Peyer's patch (tissue), 4 donors: ENCODE data around the gene PRKCZ. TPM values are rescaled to one million over a fixed set of nuclear protein-coding genes. Genes with fewer than 3 reads are reported as not detected.

Experiments
- DNase-seq, 3 donors: peaks; one replicate each; pipeline ENCODE4 v3.0.0-alpha.2; 2017 to 2019
- H3K27ac ChIP-seq, 4 donors: fragments of 200-600 bp; sonication (generic); one replicate each; pipeline ENCODE4 v1.5.1; 2016 to 2019
- H3K27me3 ChIP-seq, 2 donors: fragments of 200-600 bp; sonication (generic); one replicate each; pipeline ENCODE4 v1.5.1; 2019
- H3K36me3 ChIP-seq, 3 donors: fragments of 200-600 bp; sonication (generic); one replicate each; pipeline ENCODE4 v1.5.1; 2016 to 2019
- H3K4me1 ChIP-seq, 4 donors: fragments of 200-600 bp; sonication (generic); one replicate each; pipeline ENCODE4 v1.5.1; 2016 to 2019
- H3K4me3 ChIP-seq, 4 donors: fragments of 200-600 bp; sonication (generic); 1 replicate in 3 of 4; 2 replicates in 1 of 4; pipeline ENCODE4 v1.5.1; 2016 to 2019; ENCODE audit warnings: mild to moderate bottlenecking in 1 of 4
- H3K9me3 ChIP-seq, 4 donors: fragments of 200-600 bp; sonication (generic); one replicate each; pipeline ENCODE4 v1.5.1; 2016 to 2019; ENCODE audit warnings: mild to moderate bottlenecking in 1 of 4
- CTCF ChIP-seq, 6 experiments: fragments of 450-650 bp in 4 of 6; fragments of 200-600 bp in 2 of 6; sonication (generic) in 1 of 6; IDR thresholded peaks; one replicate each; pipeline ENCODE4 v1.5.1; 2017 to 2019; ENCODE audit warnings: antibody characterized with exemption in 6 of 6, mild to moderate bottlenecking in 3 of 6, moderate library complexity in 1 of 6
- POLR2A ChIP-seq, 2 donors: fragments of 450-650 bp; IDR thresholded peaks; one replicate each; pipeline ENCODE4 v1.5.1; 2017; ENCODE audit warnings: antibody characterized with exemption in 2 of 2, mild to moderate bottlenecking in 2 of 2, moderate library complexity in 2 of 2
- total RNA-seq, 4 donors: library from RNA; depleted of rRNA; stranded (reverse); fragments of >200 nt; gene quantifications; one replicate each; pipeline ENCODE4 v1.1.0, GENCODE V29; 2016

PRKCZ gene
- total RNA-seq, 4 donors from 2014 or later, result 51.2 to 105 (median 93.6) TPM

- H3K27me3 ChIP-seq, result peaks cover 0 to 29% of the 10 kb centered on the region in 2 donors
- no peak overlapping the region for H3K4me3 ChIP-seq
Measured at GRCh38 chr1:2022063-2022770, 28.0 kb upstream of the PRKCZ start.

GRCh38 chr1:2023187-2023586 lies 27.0 kb upstream of the PRKCZ start:
- Histone ChIP-seq H3K27me3 (peaks cover 0 to 29% of the 10 kb centered on the region in 2 donors), H3K27ac (no peak overlapping the region), H3K4me3 (no peak overlapping the region), H3K4me1 (peaks cover 0 to 21% (median 3%) of the 10 kb centered on the region in 4 donors), H3K9me3 (peaks cover 0 to 3% (median 0%) of the 10 kb centered on the region in 4 donors), H3K36me3 (no peaks in the 10 kb centered on the region)
- no peak for TF ChIP-seq POLR2A (IDR thresholded peaks at IDR 0.05)
- DNase-seq, result no peak

More at GRCh38 chr1:2022063-2022770, 28.0 kb upstream of the PRKCZ start:
- Histone ChIP-seq H3K4me1 (peaks cover 0 to 21% (median 3%) of the 10 kb centered on the region in 4 donors), H3K27ac (no peak overlapping the region), H3K9me3 (peaks cover 0 to 3% (median 0%) of the 10 kb centered on the region in 4 donors), H3K36me3 (no peaks in the 10 kb centered on the region)
- no peak for DNase-seq
- TF ChIP-seq POLR2A (IDR thresholded peaks at IDR 0.05) (no peak), CTCF (IDR thresholded peaks at IDR 0.05) (no peak)

GRCh38 chr1:2024451-2024850 lies 25.8 kb upstream of the PRKCZ start:
- no peak for TF ChIP-seq CTCF (IDR thresholded peaks at IDR 0.05)
- no peak for TF ChIP-seq POLR2A (IDR thresholded peaks at IDR 0.05)
- peaks cover 0 to 20% of the 10 kb centered on the region in 2 donors for H3K27me3 ChIP-seq

GRCh38 chr1:2024887-2025286 lies 25.3 kb upstream of the PRKCZ start:
- Histone ChIP-seq H3K27ac (no peak overlapping the region), H3K27me3 (peaks cover 0 to 16% of the 10 kb centered on the region in 2 donors), H3K9me3 (no peaks in the 10 kb centered on the region), H3K36me3 (no peaks in the 10 kb centered on the region), H3K4me1 (peaks cover 0 to 15% (median 0%) of the 10 kb centered on the region in 4 donors), H3K4me3 (no peak overlapping the region)
- DNase-seq, result no peak
- no peak for TF ChIP-seq CTCF (IDR thresholded peaks at IDR 0.05)
- no peak for TF ChIP-seq POLR2A (IDR thresholded peaks at IDR 0.05)

More at GRCh38 chr1:2024451-2024850, 25.8 kb upstream of the PRKCZ start:
- peaks cover 0 to 19% (median 2%) of the 10 kb centered on the region in 4 donors for H3K4me1 ChIP-seq
- no peak overlapping the region for H3K27ac ChIP-seq
- H3K9me3 ChIP-seq, result no peaks in the 10 kb centered on the region
- no peak overlapping the region for H3K4me3 ChIP-seq
- no peaks in the 10 kb centered on the region for H3K36me3 ChIP-seq
- DNase-seq, result no peak

GRCh38 chr1:2025491-2025981 lies 24.7 kb upstream of the PRKCZ start:
- peak in 1 of 3 donors; percentile 22 for DNase-seq
- Histone ChIP-seq H3K36me3 (no peaks in the 10 kb centered on the region), H3K4me1 (peaks cover 0 to 13% (median 0%) of the 10 kb centered on the region in 4 donors), H3K27me3 (peaks cover 0 to 9% of the 10 kb centered on the region in 2 donors), H3K27ac (peak overlapping the region in 1 of 4 donors; percentile 26), H3K4me3 (peak overlapping the region in 2 of 4 donors; percentile 14 to 22), H3K9me3 (no peaks in the 10 kb centered on the region)
- TF ChIP-seq POLR2A (IDR thresholded peaks at IDR 0.05) (no peak), CTCF (IDR thresholded peaks at IDR 0.05) (no peak)

GRCh38 chr1:2027961-2028583 lies 22.1 kb upstream of the PRKCZ start:
- H3K27me3 ChIP-seq, result no peaks in the 10 kb centered on the region
- DNase-seq, result no peak

More at GRCh38 chr1:2027961-2028583, 22.1 kb upstream of the PRKCZ start:
- no peaks in the 10 kb centered on the region for H3K36me3 ChIP-seq
- no peak overlapping the region for H3K4me3 ChIP-seq
- H3K9me3 ChIP-seq, result no peaks in the 10 kb centered on the region
- no peak overlapping the region for H3K27ac ChIP-seq
- TF ChIP-seq CTCF (IDR thresholded peaks at IDR 0.05), result no peak
- no peak for TF ChIP-seq POLR2A (IDR thresholded peaks at IDR 0.05)
- H3K4me1 ChIP-seq, result peaks cover 0 to 13% (median 0%) of the 10 kb centered on the region in 4 donors
